DND-41 (cell line): Measurements from ENCODE around the gene FARP1.

Experiments used
- ATAC-seq: fragments of 200-7000 bp; cut with Tn5 transposase; 3 replicates; pipeline ENCODE4 v1.9.1; 2021; ENCODE audit warnings: low read depth; ENCODE audit not compliant: insufficient read depth
- DNase-seq: peaks from one replicate; pipeline ENCODE4 v3.0.0-alpha.2; 2020
- H2AFZ ChIP-seq: 2 replicates; pipeline ENCODE4 v1.6.0; 2012; ENCODE audit warnings: low read depth, low read length
- H3K27ac ChIP-seq: 2 replicates; pipeline ENCODE4 v1.5.1; 2012; ENCODE audit warnings: low read length, inconsistent platforms
- H3K27me3 ChIP-seq: fragments of 200-600 bp; sonication (generic); 2 replicates; pipeline ENCODE4 v1.6.0; 2012; ENCODE audit warnings: low read length, mild to moderate bottlenecking, inconsistent platforms; ENCODE audit not compliant: insufficient read depth, poor library complexity
- H3K36me3 ChIP-seq: 2 replicates; pipeline ENCODE4 v1.5.1; 2012; ENCODE audit warnings: low read length, inconsistent platforms; ENCODE audit not compliant: insufficient read depth
- H3K4me1 ChIP-seq: 2 replicates; pipeline ENCODE4 v1.5.1; 2012; ENCODE audit warnings: mild to moderate bottlenecking, low read length; ENCODE audit not compliant: insufficient read depth
- H3K4me2 ChIP-seq: 2 replicates; pipeline ENCODE4 v1.6.0; 2012; ENCODE audit warnings: mild to moderate bottlenecking, moderate library complexity, low read length, inconsistent platforms; ENCODE audit not compliant: insufficient read depth
- H3K4me3 ChIP-seq, 2 experiments: fragments of 200-600 bp in 1 of 2; shearing (Covaris generic) in 1 of 2; 2 replicates each; pipeline ENCODE4 v1.5.1; 2012 to 2016; ENCODE audit warnings: inconsistent platforms in 2 of 2, low read length in 2 of 2, mild to moderate bottlenecking in 2 of 2, low read depth in 1 of 2, moderate library complexity in 1 of 2
- H3K79me2 ChIP-seq: 2 replicates; pipeline ENCODE4 v1.6.0; 2012; ENCODE audit warnings: low read length, inconsistent platforms; ENCODE audit not compliant: insufficient read depth
- H3K9ac ChIP-seq: 2 replicates; pipeline ENCODE4 v1.6.0; 2012; ENCODE audit warnings: low read depth, mild to moderate bottlenecking, inconsistent platforms, low read length, moderate library complexity
- H3K9me3 ChIP-seq: 2 replicates; pipeline ENCODE4 v1.5.1; 2012; ENCODE audit warnings: low read length, moderate library complexity, mild to moderate bottlenecking, inconsistent platforms; ENCODE audit not compliant: insufficient read depth, severe bottlenecking
- H4K20me1 ChIP-seq: 2 replicates; pipeline ENCODE4 v1.6.0; 2012; ENCODE audit warnings: low read length; ENCODE audit not compliant: insufficient read depth
- EZH2 ChIP-seq: IDR thresholded peaks from 3 replicates; pipeline ENCODE4 v1.6.1; 2012; ENCODE audit warnings: borderline replicate concordance, low read depth, mild to moderate bottlenecking, moderate library complexity, low read length, inconsistent platforms; ENCODE audit not compliant: severe bottlenecking
- TF ChIP-seq, protein P1 (sequence below): IDR thresholded peaks from 2 replicates; pipeline ENCODE4 v1.5.1; 2012; ENCODE audit warnings: borderline replicate concordance, low read length, moderate library complexity, mild to moderate bottlenecking; ENCODE audit not compliant: poor library complexity, severe bottlenecking; ENCODE audit errors: extremely low read depth

Gene FARP1

DNA sequence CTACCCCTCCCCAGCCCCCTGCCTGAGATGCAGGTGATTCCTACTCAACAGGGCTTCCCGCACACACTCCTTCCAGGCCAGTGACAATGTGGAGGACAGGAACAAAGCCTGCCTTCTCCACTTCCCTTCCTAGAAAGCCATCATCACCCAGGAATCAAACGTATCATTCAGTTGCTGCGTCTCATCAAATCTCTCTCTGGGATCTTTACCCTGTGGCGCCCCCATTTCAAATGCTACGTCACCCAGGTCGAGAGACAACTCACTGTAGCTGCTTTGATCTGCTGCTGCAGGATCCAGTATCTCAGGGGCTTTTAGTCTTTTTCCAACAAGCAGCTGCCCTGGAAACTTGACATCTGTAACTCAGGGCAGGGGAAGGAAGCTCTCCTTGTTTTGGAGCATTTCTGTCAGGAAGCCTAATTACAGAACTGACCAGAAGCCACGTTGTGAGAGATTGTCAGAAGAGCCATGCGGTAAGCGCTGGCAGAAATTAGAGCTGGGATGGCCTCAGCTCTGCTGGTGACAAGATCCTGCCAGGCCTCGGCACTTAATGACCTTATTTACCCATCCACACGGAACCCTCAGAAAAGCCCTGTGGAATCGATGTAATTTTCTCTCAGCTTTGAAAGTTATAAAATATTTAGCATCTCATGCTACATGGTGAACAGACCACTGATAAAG, 293.5 kb downstream of the FARP1 start:
- H3K27ac ChIP-seq, result no peak overlapping the region
- H3K79me2 ChIP-seq, result no peaks in the 10 kb centered on the region
- H3K9me3 ChIP-seq, result no peaks in the 10 kb centered on the region
- H3K27me3 ChIP-seq, result peaks cover 2% of the 10 kb centered on the region
- ATAC-seq, result no peak
- no peak for TF ChIP-seq EZH2
- TF ChIP-seq, protein P1, sequence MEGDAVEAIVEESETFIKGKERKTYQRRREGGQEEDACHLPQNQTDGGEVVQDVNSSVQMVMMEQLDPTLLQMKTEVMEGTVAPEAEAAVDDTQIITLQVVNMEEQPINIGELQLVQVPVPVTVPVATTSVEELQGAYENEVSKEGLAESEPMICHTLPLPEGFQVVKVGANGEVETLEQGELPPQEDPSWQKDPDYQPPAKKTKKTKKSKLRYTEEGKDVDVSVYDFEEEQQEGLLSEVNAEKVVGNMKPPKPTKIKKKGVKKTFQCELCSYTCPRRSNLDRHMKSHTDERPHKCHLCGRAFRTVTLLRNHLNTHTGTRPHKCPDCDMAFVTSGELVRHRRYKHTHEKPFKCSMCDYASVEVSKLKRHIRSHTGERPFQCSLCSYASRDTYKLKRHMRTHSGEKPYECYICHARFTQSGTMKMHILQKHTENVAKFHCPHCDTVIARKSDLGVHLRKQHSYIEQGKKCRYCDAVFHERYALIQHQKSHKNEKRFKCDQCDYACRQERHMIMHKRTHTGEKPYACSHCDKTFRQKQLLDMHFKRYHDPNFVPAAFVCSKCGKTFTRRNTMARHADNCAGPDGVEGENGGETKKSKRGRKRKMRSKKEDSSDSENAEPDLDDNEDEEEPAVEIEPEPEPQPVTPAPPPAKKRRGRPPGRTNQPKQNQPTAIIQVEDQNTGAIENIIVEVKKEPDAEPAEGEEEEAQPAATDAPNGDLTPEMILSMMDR, result no peak
- H3K4me3 ChIP-seq, result no peak overlapping the region
- DNase-seq, result no peak
- no peaks in the 10 kb centered on the region for H3K4me1 ChIP-seq
- no peak overlapping the region for H3K9ac ChIP-seq
- no peaks in the 10 kb centered on the region; the same call in 1 of the 2 replicates for H4K20me1 ChIP-seq
- no peak overlapping the region for H3K4me2 ChIP-seq
- H2AFZ ChIP-seq, result no peak overlapping the region
- H3K36me3 ChIP-seq, result no peaks in the 10 kb centered on the region

DNA sequence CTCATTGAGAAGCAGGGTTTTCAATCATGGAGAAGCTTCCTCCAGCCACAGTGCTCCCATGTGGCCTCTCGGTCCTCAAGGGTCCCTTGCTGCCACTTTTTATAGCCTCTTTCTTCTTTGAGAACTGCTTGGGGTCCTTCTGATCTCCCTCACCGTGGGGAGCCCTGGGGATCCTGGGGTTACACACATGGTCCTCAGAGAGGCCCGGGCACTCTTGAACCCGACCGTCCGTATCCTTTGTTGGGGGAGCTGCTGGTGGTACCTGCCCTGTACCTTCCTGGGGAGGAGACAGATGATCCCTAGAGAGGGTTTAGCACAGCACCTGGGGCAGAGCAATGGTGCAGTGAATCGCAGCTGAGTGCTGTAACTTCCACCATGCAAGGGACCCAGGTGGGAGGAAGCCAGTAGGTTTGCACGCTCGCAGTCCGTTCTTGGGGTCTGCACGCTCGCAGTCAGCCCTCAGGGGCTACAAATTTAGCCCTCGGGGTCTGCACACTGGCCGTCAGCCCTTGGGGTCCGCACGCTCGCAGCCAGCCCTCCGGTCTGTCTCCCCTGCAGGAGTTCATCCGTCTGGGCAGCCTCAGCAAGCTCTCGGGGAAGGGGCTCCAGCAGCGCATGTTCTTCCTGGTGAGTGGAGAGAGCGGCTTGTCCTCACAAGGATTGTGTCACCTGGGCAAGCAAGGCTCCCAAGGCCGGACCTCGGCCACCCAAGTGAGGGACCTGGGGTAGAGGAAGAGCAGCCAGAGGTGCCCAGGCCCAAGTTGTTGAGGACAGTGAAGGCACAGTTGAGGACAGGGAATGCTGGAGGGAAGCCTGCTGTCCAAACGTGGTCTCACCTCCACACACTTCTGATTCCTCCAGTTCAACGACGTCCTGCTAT, 295.6 kb downstream of the FARP1 start:
- Histone ChIP-seq H3K9ac (no peak overlapping the region), H3K27ac (no peak overlapping the region), H3K4me1 (no peaks in the 10 kb centered on the region), H4K20me1 (no peaks in the 10 kb centered on the region; the same call in 1 of the 2 replicates), H3K4me3 (no peak overlapping the region), H3K9me3 (no peaks in the 10 kb centered on the region), H3K79me2 (no peaks in the 10 kb centered on the region), H3K27me3 (peaks cover 2% of the 10 kb centered on the region), H3K36me3 (no peaks in the 10 kb centered on the region), H3K4me2 (no peak overlapping the region), H2AFZ (no peak overlapping the region)
- ATAC-seq (no peak), DNase-seq (no peak)
- TF ChIP-seq EZH2, result no peak
- TF ChIP-seq, protein P1, result no peak

DNA sequence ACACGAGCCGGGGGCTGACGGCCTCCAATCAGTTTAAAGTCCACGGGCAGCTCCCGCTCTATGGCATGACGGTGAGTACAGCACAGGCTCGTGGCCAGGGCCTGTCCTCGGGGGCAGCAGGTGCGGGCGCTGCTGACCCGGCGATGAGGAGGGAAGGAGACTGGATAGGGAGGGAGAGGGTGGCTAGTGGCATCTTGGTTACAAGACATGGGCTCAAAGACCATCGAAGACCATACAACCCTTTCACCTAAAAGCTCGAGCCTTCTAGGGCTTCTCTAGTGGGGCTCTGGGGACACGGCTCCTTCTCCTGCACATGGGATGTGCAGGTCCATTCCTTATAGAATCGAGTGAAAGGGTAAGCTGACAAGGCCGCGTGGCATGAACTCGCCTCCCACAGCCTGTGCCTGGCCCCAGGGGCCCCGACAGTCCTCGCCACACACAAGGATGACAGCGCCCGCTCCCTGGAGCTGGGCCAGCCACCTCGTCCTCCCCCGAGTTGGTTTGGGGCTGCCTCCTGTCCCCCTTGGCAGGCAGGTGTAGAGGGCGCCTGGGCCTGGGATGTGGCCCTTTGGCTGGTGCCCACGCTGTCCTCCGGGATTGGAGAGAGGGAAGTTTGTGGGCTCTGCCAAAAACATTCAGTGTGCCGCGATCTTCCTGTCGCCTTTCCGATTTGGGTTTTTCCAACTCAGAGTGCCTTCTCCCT, 296.4 kb downstream of the FARP1 start:
- ATAC-seq (no peak), DNase-seq (no peak)
- no peaks in the 10 kb centered on the region for H3K36me3 ChIP-seq
- no peaks in the 10 kb centered on the region; the same call in 1 of the 2 replicates for H4K20me1 ChIP-seq
- TF ChIP-seq, protein P1, result no peak
- TF ChIP-seq EZH2, result no peak
- no peaks in the 10 kb centered on the region for H3K79me2 ChIP-seq
- H3K4me2 ChIP-seq, result no peak overlapping the region
- peaks cover 2% of the 10 kb centered on the region for H3K27me3 ChIP-seq
- H3K9me3 ChIP-seq, result no peaks in the 10 kb centered on the region
- no peak overlapping the region for H3K9ac ChIP-seq
- no peak overlapping the region for H3K4me3 ChIP-seq
- no peaks in the 10 kb centered on the region for H3K4me1 ChIP-seq
- H3K27ac ChIP-seq, result no peak overlapping the region
- no peak overlapping the region for H2AFZ ChIP-seq
